Measurements from ENCODE around the gene ATXN7L3. TPM values are rescaled to one million over a fixed set of nuclear protein-coding genes. Genes with fewer than 3 reads are reported as not detected.

The ATXN7L3 gene
- total RNA-seq, 1 donor from 2014 or later = 61.6 TPM

GRCh38 chr17:44217738-44218343 lies 18.2 kb upstream of the ATXN7L3 start:
- no peak for ATAC-seq

- ATAC-seq = no peak
Observed at GRCh38 chr17:44216694-44217093, 17.0 kb upstream of the ATXN7L3 start.

- no peak for ATAC-seq
Observed at GRCh38 chr17:44216173-44216572, 16.5 kb upstream of the ATXN7L3 start.

- ATAC-seq = no peak
Observed at GRCh38 chr17:44214896-44215295, 15.2 kb upstream of the ATXN7L3 start.

- ATAC-seq = no peak
Observed at GRCh38 chr17:44214230-44214494, 14.5 kb upstream of the ATXN7L3 start.

GRCh38 chr17:44213403-44214229 lies 13.9 kb upstream of the ATXN7L3 start:
- ATAC-seq = no peak

GRCh38 chr17:44212507-44213402 lies 13.1 kb upstream of the ATXN7L3 start:
- ATAC-seq = no peak

- ATAC-seq = no peak
Observed at GRCh38 chr17:44211281-44212265, 11.9 kb upstream of the ATXN7L3 start.

- ATAC-seq = peak; percentile 76
Observed at GRCh38 chr17:44210342-44211192, 10.9 kb upstream of the ATXN7L3 start.

GRCh38 chr17:44209786-44210341 lies 10.2 kb upstream of the ATXN7L3 start:
- no peak for ATAC-seq

GRCh38 chr17:44207743-44208142 lies 8.1 kb upstream of the ATXN7L3 start:
- ATAC-seq = no peak

GRCh38 chr17:44207319-44207718 lies 7.6 kb upstream of the ATXN7L3 start:
- ATAC-seq = no peak

GRCh38 chr17:44206825-44207155 lies 7.1 kb upstream of the ATXN7L3 start:
- ATAC-seq = no peak

GRCh38 chr17:44205962-44206824 lies 6.5 kb upstream of the ATXN7L3 start:
- no peak for ATAC-seq

GRCh38 chr17:44204441-44204882 lies 4.8 kb upstream of the ATXN7L3 start:
- ATAC-seq = no peak

GRCh38 chr17:44203731-44204440 lies 4.2 kb upstream of the ATXN7L3 start:
- ATAC-seq = no peak

GRCh38 chr17:44202756-44203155 lies 3.1 kb upstream of the ATXN7L3 start:
- no peak for ATAC-seq

- ATAC-seq = peak; percentile 0
Observed at GRCh38 chr17:44200478-44201155, 933 bp upstream of the ATXN7L3 start.
